NCI-H226 (cell line): ENCODE data around the gene CTXN2.
A peak's percentile ranks its signal among the peaks of the same experiment; 100 is the strongest.

ENCODE experiments used
- DNase-seq: peaks from one replicate; pipeline ENCODE4 v3.0.0-alpha.2; 2015

Gene CTXN2

GRCh38 chr15:48225771-48226170, 34.3 kb downstream of the CTXN2 start:
- DNase-seq, result no peak

GRCh38 chr15:48230498-48230897, 39.0 kb downstream of the CTXN2 start:
- no peak for DNase-seq

GRCh38 chr15:48233246-48233645, 41.8 kb downstream of the CTXN2 start:
- DNase-seq, result no peak

GRCh38 chr15:48239334-48239733, 47.9 kb downstream of the CTXN2 start:
- DNase-seq, result no peak

GRCh38 chr15:48242015-48242414, 50.5 kb downstream of the CTXN2 start:
- no peak for DNase-seq

DNA sequence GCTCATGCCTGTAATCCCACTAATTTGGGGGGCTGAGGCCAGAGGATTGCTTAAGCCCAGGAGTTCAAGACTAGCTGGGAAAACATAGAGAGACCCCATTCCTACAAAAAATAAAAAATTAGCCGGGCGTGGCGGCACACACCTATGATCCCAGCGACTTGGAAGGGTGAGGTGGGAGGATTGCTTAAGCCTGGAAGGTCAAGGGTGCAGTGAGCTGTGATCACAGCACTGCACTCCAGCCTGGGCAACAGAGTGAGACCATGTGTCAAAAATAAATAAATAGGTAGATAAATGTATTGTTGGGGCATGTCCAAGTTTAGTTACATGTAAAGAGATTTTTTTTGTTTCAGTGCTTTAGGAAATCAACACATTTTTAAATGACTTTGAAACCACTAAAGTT, 51.1 kb downstream of the CTXN2 start:
- DNase-seq, result no peak

GRCh38 chr15:48244921-48245320, 53.5 kb downstream of the CTXN2 start:
- peak; percentile 29 for DNase-seq

DNA sequence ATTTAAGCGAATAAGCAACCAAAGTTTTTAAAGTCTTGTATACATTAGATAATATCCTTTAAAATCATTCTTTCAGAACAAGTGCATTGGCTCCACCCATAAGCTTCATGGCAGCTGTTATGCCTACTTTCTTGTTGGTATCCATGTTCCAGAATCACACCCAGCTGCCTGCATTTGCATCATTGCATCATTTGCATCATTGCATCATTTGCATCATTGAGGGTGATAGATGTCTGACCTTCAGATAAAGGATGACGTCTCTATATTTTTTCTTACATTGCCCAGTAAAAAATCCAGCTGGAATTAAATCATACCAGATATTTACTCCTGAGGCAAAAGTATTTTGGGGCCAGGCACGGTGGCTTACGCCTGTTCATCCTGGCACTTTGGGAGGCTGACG, 56.9 kb downstream of the CTXN2 start:
- no peak for DNase-seq

DNA sequence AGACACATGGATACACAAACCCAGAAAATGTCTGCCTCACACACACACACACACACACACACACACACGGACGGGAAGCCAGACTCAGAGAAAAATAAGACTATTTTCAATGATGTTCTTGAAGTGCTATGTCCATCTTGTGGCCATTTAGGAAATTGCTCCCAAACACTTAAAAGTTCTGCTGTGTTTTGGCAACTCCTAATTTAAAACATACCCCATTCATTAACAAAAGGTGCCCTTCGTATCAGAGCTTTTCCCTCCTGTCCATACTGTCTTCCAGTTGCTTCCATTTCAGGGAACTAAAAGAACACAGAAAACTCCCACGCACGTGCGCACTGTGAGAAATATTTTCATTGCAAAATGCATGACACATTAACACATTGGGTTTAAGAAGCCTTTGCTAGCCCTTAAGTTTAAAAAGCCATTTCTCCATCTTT, 59.2 kb downstream of the CTXN2 start:
- DNase-seq, result peak; percentile 65

DNA sequence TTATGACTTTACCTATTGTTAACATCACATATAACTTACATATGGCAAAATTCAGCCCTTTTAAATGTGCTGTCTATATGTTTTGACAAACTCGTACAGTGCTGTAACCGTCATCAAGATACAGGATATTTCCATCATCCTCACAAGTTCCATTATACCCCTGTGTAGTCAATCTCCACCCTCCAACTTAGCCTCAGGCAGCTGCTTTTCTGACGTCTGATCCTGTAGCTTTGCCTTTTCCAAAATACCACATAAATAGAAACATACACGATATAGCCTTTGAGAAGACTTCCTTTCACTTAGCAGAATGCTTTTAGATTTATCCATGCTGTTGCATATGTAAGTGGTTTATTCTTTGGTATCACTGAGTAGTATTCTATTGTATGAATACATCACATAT, 61.7 kb downstream of the CTXN2 start:
- DNase-seq, result no peak
